HG02623 (cell line): ENCODE measurements around the gene JAKMIP2.
"Not testable (repeated sequence)": the region's sequence is repeated elsewhere in the genome, so short reads cannot be mapped to it uniquely, and the experiment has no call there.

ENCODE experiments used
- ATAC-seq: cut with Tn5 transposase; IDR thresholded peaks from one replicate; pipeline ENCODE4 v1.9.1; 2021; ENCODE audit warnings: moderate library complexity; ENCODE audit not compliant: unreplicated experiment

JAKMIP2 gene

DNA sequence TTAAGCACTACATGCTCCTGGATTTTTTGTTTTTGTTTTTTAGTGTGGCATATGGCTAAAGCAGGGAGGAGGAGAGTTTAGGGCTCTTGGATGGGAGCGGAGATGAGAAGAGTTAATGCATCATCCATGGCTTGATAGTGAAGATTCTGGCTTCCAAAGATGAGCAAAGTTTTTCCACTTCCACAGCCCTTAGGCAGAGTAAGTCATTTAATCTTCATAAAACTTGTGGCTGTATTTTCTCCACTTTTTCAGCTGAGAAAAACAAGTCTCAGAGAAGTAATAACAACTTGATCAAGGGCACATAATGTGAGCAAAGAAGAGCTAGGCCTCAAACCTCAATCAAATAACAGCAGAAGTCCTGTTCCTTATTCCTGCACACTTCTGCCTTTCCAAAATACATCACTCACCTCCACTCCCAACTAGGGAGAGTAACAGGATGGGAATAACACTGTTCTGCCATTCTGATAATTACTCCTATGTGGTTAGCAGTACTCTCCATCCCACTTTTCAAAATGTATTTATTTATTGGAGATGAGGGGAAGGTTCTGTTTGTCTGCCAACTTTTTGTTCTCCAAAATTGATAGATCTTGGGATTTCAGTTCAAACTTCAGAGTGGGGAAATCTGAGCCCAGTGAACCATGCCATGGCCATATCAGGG lies 218.9 kb downstream of the JAKMIP2 start:
- no peak for ATAC-seq

DNA sequence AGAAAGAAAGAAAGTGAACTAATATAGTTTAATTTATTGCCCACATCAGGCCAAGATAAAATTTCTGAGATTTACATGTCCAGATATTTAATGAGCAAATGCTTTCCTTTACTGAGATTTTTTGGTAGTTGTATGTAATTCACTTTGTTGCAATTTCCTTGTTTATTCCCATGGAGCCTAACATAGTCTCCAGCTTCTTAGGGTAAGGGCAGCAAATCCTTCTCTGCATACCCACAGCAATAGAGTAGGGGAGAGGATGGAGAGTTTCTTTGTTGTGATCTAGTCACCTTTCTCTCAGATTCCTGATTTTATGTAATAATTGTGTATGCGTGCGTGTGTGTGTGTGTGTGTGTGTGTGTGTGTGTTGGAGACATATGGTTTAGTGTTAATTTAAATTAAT lies 221.1 kb downstream of the JAKMIP2 start:
- no peak for ATAC-seq

DNA sequence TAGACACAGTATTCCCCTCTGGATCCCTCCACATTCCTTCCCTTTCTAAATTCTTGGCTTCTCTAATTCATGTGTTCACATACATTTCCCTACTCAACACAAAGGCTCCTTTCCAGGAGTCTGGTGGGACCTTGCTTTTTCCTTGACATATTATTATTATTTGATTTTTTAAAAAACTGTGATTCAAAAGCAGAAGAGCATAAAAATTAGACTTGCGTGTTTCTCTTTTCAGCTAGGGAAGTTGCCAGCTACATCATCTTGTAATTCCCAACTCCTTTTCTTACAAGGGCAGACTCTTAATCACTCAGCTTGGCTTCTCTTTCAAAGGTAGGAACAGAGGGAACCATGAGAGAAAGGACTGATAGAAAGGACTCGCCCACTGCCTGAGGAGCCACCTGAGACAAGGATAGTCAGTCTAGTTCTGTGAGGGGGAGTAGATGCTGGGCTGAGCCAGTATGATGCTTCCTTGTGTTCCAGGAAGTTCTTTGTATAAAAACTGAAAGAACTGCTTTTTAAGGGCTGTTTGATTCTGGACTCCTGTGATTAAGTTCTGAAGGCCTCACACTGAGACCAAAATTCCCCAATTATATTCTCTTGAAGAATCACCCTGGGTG lies 221.7 kb downstream of the JAKMIP2 start:
- no peak for ATAC-seq

DNA sequence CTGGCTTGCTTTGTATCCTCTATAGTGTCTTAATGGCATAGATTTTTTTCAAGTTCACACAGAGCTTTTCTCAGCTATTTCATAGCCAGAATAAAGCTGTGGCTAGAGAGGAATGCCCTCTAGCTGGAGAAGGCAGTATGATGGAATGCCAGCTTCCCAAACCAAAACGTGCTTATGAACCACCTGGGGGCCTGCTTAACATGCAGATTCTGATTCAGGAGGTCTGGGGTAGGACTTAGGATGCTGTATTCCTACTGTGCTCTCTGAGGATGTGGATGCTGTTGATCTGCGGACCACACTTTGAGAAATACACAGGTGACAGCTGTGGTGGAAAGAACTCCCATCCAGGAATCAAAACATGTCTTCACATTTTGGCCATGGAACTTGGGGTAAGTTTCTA lies 222.8 kb downstream of the JAKMIP2 start:
- ATAC-seq = no peak

DNA sequence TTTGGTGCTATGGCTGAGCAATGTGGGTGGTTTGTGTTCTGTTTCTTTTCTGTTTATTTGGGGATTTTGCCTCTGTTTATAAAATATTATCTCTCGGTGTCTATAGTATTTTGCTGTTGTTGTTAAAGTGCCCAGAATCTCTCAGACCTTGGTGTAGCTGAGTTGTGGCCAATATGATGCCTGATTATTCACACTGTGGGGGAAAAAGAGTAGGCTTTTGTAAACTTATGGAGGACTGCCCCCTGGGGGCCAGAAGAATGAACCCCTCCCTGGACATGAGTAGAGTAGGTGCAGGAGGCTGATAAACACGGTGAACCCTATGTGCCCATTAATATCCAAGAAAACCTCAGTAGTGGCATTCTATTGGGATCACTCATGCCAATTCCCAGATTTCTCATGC lies 223.7 kb downstream of the JAKMIP2 start:
- peak; percentile 59 for ATAC-seq

DNA sequence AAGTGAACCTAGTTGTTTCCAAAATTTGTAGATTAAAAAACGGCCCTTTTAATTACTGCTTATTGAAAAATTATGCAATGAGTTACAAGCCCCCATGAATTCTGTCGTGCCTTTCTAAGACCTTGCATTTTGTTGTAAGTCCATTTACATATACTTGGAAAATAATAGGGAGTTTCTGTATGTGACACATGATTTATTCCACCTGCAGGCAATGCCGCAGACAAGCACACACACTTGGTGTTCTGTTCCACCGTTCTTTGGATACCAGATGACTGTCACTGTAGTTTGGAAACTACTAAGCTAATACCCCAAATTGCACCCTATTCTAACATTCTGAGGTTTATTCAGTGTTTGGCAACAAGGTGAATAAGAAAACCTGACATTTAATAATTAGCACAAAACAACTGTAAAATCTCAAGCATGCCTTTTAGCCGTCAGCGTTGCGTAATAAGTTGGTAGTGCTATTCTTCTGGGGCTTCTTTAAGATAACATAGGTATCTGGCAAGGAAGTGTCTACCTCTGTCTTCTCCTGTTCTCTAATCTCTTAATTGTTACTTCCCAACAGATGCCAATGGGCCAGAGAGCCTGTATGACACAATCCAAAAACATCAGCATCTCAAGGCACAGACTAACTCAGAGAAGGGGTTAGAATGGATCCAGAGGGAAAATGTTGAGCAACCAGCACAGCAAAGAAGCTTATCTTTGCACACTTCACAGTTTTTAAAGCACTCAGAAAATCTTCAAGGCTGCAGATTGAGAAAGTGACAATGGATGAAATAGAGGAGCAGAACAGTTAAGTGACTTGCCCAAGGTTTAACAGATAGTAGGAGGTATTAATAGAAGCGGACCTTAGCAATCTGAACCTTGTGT lies 224.4 kb downstream of the JAKMIP2 start:
- no peak for ATAC-seq

DNA sequence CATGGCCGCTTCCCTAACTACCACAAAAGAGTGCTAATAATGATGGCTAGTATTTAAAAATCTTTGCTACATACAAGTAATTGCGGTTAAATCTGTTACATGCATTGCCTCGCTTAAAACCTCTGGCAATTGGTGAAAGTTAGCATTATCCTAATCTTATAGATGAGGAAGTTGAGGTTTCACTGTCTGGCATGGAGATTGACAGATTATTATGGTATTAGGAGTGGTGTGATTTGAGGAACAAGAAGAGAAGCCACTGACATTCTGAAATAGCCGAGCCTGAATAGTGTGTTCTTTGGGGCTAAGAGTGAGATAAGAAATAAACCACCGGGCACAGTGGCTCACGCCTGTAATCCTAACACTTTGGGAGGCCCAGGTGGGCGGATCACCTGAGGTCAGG lies 227.4 kb downstream of the JAKMIP2 start:
- ATAC-seq = no peak

DNA sequence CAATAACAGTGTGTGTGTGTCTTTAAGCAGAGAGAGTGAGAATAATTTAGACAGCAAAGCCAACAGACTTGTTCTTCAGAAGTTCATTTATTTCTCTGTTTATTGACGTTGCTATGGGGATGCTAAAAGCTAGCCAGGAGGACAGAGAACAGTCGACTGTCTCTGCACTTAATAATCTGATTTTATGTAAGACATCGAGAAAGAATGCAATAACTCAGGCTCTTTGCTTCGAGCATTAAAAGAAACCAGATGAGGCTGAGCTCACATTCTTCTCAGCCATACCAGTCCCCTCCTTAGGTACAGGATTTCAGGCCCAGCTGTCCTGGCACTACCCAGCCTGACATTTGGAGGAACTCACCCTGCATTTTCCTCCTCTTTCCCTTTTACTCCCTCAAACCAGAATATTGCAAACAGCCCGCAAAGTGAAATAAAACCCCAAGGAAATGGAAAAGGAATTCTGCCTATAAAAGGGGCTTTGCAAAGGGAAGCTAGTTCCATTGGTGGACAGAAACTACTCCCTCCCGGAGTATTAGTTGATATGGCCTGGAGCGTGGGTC lies 228.2 kb downstream of the JAKMIP2 start:
- ATAC-seq = no peak

DNA sequence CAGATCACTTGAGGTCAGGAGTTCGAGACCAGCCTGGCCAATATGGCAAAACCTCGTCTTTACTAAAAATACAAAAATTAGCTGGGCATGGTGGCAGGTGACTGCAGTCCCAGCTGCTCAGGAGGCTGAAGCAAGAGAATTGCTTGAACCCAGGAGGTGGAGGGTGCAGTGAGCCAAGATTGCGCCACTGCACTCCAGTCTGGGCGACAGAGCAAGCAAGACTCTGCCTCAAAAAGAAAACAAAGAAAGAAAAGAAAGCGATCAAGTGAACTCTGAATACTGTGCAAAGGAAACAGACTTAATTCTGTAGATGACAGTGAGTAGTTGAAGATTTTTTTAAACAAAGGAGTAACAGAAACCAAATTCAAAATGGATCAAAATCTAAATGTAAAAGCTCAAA lies 228.7 kb downstream of the JAKMIP2 start:
- ATAC-seq = not testable (repeated sequence)

DNA sequence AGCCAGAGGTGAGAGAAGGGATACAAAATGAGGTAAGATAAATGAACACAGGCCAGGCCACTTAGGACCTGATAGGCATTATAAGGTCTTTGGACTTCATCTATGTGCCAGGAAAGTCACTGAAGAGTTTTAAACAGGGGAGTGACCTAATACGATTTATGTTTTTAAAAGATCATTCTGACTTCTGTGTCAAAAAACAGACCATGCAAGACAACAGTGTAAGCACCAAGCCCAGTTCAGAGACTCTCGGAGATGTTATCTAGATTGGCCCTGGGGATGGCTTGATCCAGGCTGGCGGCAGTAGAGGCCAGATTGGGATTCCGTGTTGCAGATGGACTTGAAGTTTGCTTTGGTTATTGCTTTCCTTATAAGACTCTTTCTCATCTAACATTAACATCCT lies 229.6 kb downstream of the JAKMIP2 start:
- ATAC-seq = no peak

DNA sequence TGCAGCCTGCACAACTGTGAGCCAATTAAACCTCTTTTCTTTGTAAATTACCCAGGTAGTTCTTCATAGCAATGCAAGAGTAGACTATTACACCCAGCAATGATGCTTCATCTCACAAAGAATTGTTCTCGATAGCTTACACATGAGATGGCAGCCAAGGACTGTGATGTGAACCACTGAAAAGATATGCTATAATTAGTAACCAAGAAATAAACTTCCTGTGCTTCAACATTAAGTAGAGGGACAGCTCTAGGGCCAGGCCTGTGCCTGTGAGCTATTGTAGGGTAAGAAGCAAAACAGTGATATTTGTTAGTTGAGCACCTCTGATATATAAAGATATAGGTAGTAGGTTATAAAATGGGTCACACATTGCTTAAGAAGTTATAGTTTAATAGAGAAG lies 230.9 kb downstream of the JAKMIP2 start:
- ATAC-seq = no peak

DNA sequence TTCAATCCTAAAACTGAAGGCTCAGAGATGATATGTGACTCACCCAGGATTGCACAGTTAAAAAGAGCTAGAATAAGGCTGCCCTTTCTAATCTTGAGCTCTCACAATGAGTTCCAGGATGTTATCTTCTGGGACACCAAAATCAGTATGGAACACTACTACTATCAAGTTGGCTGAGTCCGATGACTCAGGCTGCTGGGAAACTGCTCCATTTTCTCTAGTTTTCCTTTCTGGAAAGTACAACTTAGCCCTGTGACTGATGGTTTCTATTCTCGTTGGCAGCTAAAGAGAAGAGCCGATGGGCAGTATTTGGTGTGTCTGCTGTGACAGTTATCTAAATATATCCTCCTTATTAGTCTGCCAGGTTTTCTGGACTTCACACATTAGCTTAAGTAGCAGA lies 234.8 kb downstream of the JAKMIP2 start:
- no peak for ATAC-seq

DNA sequence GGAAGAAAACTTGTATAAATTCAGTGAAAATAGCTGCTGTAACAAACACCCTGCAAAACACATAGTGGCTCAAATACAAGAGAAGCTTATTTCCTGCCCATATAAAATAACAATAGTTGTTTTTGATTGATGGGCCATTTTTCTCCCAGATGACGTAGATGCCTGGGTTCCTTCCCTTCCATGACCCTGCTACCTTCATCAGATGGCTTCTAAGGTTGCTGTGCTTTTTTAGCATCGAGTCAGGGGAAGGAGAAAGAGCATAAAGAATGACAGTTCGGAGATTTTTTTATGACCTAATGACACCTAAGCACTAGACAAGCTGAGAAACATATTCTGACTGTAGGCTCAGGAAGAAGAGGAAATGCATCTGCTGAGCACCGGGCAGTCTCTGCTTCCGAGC lies 238.0 kb downstream of the JAKMIP2 start:
- no peak for ATAC-seq

DNA sequence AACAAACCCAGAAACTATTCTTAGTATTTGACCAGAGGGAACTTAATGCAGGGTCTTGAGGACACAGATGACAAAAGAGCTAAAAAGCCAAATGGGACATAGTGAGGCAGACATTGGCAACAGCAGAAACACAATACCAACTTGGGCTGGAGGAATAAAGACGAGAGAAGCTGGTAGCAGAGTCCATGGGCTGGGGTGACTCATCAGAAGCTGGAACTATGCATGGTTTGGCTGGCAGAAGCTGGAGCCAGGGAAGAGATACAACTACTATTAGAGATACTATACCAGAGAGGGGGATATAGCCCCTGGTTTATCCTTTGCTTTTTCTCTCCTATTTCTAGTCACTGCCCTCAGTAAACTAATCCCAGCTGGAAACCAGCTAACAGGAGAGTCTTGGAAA lies 243.5 kb downstream of the JAKMIP2 start:
- no peak for ATAC-seq

DNA sequence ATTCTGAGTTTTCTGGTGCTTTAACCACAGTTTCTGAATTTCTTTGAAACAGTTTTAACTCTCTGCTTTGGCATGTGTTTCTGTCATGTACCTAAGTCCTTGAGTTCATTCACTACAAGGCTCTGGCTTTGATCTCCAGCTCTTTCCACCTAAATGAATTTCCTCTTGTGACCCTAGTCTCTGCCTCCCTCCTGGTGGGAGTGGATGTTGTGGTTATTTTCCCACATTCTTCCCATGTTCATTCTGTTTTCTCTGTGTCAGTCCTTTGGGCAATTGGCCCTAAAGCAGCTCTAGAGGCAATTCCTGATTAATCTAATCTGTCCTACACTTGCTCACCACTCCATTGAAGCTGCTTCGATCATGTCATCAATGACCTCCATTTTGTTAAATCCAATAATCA lies 244.3 kb downstream of the JAKMIP2 start:
- ATAC-seq = no peak
